ENCODE measurements around the gene GCC2.

GRCh38 chr2:108446703-108447102 is 2.3 kb upstream of the GCC2 start:
- TF ChIP-seq EZH2phosphoT487 (IDR thresholded peaks at IDR 0.05; ENCODE audit: borderline replicate concordance): no peak
- TF ChIP-seq CTCF (conservative IDR thresholded peaks at IDR 0.05; ENCODE audit: low read length): no peak

All from Loucy (cell line).